HCT116 (cell line): ENCODE measurements around the gene SDHD.

Experiments
- POLR2AphosphoS5 ChIP-seq: IDR thresholded peaks from 2 replicates; pipeline ENCODE4 v1.6.1; 2011; ENCODE audit warnings: mild to moderate bottlenecking, low read depth, low read length, moderate library complexity
- SP1 ChIP-seq: IDR thresholded peaks from 2 replicates; pipeline ENCODE4 v1.6.1; 2012; ENCODE audit warnings: low read depth
- TF ChIP-seq, protein P1 (sequence below), 3 experiments: fragments of 200-600 bp in 1 of 3; sonication (generic) in 1 of 3; IDR thresholded peaks in 2 of 3; conservative IDR thresholded peaks in 1 of 3; 2 replicates each; pipeline ENCODE4 v1.5.1; 2012 to 2017; ENCODE audit warnings: low read depth in 2 of 3, low read length in 2 of 3, antibody characterized with exemption in 1 of 3, borderline replicate concordance in 1 of 3, control low read depth in 1 of 3, mild to moderate bottlenecking in 1 of 3, mixed read lengths in 1 of 3, mixed run types in 1 of 3, moderate library complexity in 1 of 3; ENCODE audit not compliant: insufficient read depth in 1 of 3

DNA sequence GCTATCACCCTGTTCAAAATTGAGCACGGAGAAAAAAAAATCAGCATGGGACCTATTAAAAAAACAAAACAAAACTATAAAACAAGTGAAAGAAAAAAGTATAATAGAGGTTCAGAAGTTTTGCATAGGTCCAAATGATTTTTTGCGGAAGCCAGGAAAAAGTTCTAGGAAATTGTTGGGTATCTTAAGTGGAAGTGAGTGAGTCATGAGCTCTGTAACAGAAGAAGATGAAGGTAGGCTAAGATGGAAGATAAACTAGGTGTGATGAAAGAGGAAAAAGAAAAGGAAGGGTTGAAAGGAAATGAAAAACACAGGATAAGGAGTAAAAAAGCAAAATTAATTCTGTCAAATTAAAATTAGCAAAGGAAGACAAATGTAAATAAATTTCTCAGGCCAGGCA is 27.8 kb downstream of the SDHD start:
- TF ChIP-seq SP1 (no peak), POLR2AphosphoS5 (no peak)
- TF ChIP-seq, protein P1, sequence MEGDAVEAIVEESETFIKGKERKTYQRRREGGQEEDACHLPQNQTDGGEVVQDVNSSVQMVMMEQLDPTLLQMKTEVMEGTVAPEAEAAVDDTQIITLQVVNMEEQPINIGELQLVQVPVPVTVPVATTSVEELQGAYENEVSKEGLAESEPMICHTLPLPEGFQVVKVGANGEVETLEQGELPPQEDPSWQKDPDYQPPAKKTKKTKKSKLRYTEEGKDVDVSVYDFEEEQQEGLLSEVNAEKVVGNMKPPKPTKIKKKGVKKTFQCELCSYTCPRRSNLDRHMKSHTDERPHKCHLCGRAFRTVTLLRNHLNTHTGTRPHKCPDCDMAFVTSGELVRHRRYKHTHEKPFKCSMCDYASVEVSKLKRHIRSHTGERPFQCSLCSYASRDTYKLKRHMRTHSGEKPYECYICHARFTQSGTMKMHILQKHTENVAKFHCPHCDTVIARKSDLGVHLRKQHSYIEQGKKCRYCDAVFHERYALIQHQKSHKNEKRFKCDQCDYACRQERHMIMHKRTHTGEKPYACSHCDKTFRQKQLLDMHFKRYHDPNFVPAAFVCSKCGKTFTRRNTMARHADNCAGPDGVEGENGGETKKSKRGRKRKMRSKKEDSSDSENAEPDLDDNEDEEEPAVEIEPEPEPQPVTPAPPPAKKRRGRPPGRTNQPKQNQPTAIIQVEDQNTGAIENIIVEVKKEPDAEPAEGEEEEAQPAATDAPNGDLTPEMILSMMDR (IDR thresholded peaks at IDR 0.05 in 2 of 3, conservative IDR thresholded peaks at IDR 0.05 in 1 of 3; ENCODE audit: borderline replicate concordance in 1 of 3, insufficient read depth in 1 of 3, low read depth in 2 of 3, low read length in 2 of 3), result no peak
